GM12891 (cell line): Measurements from ENCODE around the gene PBX2.

Experiments used
- POLR2A ChIP-seq: IDR thresholded peaks from 2 replicates; pipeline ENCODE4 v1.6.1; 2011; ENCODE audit warnings: low read depth, low read length, control low read depth
- POLR2AphosphoS5 ChIP-seq: IDR thresholded peaks from 2 replicates; pipeline ENCODE4 v1.6.1; 2011; ENCODE audit warnings: low read depth, low read length, control low read depth
- POU2F2 ChIP-seq: IDR thresholded peaks from 2 replicates; pipeline ENCODE4 v1.6.1; 2011; ENCODE audit warnings: low read depth, mild to moderate bottlenecking, control low read depth, low read length, moderate library complexity
- SPI1 ChIP-seq: IDR thresholded peaks from 2 replicates; pipeline ENCODE4 v1.6.1; 2011; ENCODE audit warnings: low read depth, low read length, control low read depth
- TAF1 ChIP-seq: IDR thresholded peaks from 2 replicates; pipeline ENCODE4 v1.6.1; 2011; ENCODE audit warnings: low read depth, low read length, control low read depth

DNA sequence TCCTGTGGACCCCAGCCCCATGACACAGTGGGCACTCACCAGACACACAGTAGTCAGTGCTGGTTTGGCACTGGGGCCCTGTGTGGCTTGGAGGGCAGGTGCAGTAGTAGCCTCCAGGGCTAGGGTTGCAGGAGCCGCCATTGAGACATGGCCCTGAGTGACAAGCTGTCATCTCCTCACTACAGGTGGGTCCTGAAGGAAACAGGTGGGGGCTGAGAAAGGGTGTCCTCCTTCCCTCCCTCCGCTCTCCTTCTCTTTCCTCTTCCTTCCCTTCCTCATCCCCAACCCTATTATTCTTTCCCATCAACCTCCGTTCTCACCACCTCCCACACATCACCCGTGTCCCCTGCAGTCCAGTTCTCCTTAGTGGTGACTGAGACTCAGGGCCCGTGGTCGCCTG, 23.6 kb upstream of the PBX2 start:
- TF ChIP-seq POLR2AphosphoS5 = no peak
- TF ChIP-seq POLR2A = no peak
- no peak for TF ChIP-seq TAF1
- TF ChIP-seq POU2F2 = no peak
- TF ChIP-seq SPI1 = no peak
